ENCODE measurements around the gene SLC37A2. TPM values are rescaled to one million over a fixed set of nuclear protein-coding genes. Genes with fewer than 3 reads are reported as not detected.

SLC37A2 gene
- total RNA-seq, 1 experiment from 2014 or later, result 5.1 TPM

DNA sequence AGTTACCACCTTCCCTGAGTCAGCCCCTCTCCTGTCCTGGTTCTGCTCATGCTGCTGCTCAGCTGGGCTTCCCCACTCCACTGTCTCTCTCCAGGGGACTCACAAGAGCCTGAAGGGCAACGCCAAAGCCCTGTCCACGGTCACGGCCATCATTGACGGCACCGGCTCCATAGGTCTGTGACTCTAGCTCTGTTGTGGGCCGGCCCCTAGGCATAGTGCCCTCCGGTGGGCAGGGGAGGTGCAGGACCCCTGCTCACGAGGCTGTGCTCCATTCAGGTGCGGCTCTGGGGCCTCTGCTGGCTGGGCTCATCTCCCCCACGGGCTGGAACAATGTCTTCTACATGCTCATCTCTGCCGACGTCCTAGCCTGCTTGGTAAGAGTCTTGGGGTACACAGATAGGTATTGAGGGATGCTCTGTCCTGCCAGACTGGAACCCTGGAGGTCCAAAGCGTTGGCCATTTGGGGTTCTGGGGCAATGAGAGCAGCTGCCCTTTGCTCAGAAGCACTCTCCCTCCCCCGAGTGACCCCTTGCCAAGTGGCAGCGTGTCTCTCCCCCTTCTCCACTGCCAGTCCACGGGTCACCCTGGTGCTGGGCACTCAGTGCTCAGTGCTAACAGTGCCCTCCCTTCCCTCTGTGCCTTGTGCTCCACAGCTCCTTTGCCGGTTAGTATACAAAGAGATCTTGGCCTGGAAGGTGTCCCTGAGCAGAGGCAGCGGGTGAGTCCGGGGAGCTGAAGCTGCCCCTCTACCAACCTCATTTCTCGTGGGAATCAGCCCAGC lies 22.4 kb downstream of the SLC37A2 start (continued):
- TF ChIP-seq, protein P1, sequence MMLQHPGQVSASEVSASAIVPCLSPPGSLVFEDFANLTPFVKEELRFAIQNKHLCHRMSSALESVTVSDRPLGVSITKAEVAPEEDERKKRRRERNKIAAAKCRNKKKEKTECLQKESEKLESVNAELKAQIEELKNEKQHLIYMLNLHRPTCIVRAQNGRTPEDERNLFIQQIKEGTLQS (IDR thresholded peaks at IDR 0.05), result no peak
- TF ChIP-seq SRF (IDR thresholded peaks at IDR 0.05; ENCODE audit: low read depth) (no peak), FOSL1 (IDR thresholded peaks at IDR 0.05; ENCODE audit: low read depth) (no peak), CEBPB (IDR thresholded peaks at IDR 0.05; ENCODE audit: low read depth) (no peak), CBX3 (IDR thresholded peaks at IDR 0.05; ENCODE audit: low read depth) (no peak), EZH2phosphoT487 (IDR thresholded peaks at IDR 0.05; ENCODE audit: borderline replicate concordance) (no peak), SIN3A (IDR thresholded peaks at IDR 0.05; ENCODE audit: low read depth) (no peak), ZNF274 (IDR thresholded peaks at IDR 0.05; ENCODE audit: low read depth, low read length) (no peak)

- no peaks in the 10 kb centered on the region for H3K36me3 ChIP-seq (ENCODE audit: control insufficient read depth in 1 of 2, insufficient read depth in 2 of 2, low read length in 2 of 2)
- no peak overlapping the region for H3K27ac ChIP-seq (ENCODE audit: low read depth, low read length)
- no peak for TF ChIP-seq TCF7L2 (IDR thresholded peaks at IDR 0.05; ENCODE audit: borderline replicate concordance, extremely low read depth, insufficient read depth, insufficient read length)
- no peak for TF ChIP-seq CTCF (IDR thresholded peaks at IDR 0.05 in 2 of 3, conservative IDR thresholded peaks at IDR 0.05 in 1 of 3; ENCODE audit: borderline replicate concordance in 1 of 3, insufficient read depth in 1 of 3, low read depth in 2 of 3, low read length in 2 of 3)
- TF ChIP-seq CEBPB (IDR thresholded peaks at IDR 0.05; ENCODE audit: low read depth), result no peak
- no peak for TF ChIP-seq ELF1 (IDR thresholded peaks at IDR 0.05; ENCODE audit: borderline replicate concordance, low read depth)
- no peak for TF ChIP-seq SIN3A (IDR thresholded peaks at IDR 0.05; ENCODE audit: low read depth)
- TF ChIP-seq ZFX (IDR thresholded peaks at IDR 0.05), result no peak
- TF ChIP-seq EZH2phosphoT487 (IDR thresholded peaks at IDR 0.05; ENCODE audit: borderline replicate concordance), result no peak
- no peak for TF ChIP-seq POLR2AphosphoS5 (IDR thresholded peaks at IDR 0.05; ENCODE audit: low read depth, low read length)
- no peak for TF ChIP-seq JUND (IDR thresholded peaks at IDR 0.05)
- TF ChIP-seq, protein P2, sequence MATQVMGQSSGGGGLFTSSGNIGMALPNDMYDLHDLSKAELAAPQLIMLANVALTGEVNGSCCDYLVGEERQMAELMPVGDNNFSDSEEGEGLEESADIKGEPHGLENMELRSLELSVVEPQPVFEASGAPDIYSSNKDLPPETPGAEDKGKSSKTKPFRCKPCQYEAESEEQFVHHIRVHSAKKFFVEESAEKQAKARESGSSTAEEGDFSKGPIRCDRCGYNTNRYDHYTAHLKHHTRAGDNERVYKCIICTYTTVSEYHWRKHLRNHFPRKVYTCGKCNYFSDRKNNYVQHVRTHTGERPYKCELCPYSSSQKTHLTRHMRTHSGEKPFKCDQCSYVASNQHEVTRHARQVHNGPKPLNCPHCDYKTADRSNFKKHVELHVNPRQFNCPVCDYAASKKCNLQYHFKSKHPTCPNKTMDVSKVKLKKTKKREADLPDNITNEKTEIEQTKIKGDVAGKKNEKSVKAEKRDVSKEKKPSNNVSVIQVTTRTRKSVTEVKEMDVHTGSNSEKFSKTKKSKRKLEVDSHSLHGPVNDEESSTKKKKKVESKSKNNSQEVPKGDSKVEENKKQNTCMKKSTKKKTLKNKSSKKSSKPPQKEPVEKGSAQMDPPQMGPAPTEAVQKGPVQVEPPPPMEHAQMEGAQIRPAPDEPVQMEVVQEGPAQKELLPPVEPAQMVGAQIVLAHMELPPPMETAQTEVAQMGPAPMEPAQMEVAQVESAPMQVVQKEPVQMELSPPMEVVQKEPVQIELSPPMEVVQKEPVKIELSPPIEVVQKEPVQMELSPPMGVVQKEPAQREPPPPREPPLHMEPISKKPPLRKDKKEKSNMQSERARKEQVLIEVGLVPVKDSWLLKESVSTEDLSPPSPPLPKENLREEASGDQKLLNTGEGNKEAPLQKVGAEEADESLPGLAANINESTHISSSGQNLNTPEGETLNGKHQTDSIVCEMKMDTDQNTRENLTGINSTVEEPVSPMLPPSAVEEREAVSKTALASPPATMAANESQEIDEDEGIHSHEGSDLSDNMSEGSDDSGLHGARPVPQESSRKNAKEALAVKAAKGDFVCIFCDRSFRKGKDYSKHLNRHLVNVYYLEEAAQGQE (IDR thresholded peaks at IDR 0.05; ENCODE audit: low read depth), result no peak
- TF ChIP-seq, protein P1 (IDR thresholded peaks at IDR 0.05), result no peak
- no peak for TF ChIP-seq EGR1 (IDR thresholded peaks at IDR 0.05; ENCODE audit: low read depth)
- no peak for TF ChIP-seq ZNF274 (IDR thresholded peaks at IDR 0.05; ENCODE audit: low read depth, low read length)
- no peaks in the 10 kb centered on the region for H3K9me3 ChIP-seq (ENCODE audit: control insufficient read depth in 1 of 2, insufficient read depth in 1 of 2, low read depth in 1 of 2, low read length in 2 of 2)
- H3K9ac ChIP-seq (ENCODE audit: low read length), result no peak overlapping the region
- no peak overlapping the region for H2AFZ ChIP-seq (ENCODE audit: low read depth, low read length, poor library complexity, severe bottlenecking)
- ATAC-seq (no peak), DNase-seq (ENCODE audit: low read depth, low spot score) (no peak)
- H3K4me3 ChIP-seq (replicated peaks in 1 of 2; ENCODE audit: low read depth in 1 of 2, low read length in 2 of 2), result no peak overlapping the region
- H3K4me2 ChIP-seq (ENCODE audit: low read length), result peak overlapping the region; percentile 45; the same call in 1 of the 2 replicates
- no TSS peak for BruUV-seq (replicated peaks)
- intact Hi-C loops (cut with micrococcal nuclease), result no loop called here
- H3K27me3 ChIP-seq (ENCODE audit: insufficient read depth, low read length), result no peaks in the 10 kb centered on the region
- H3K79me2 ChIP-seq (ENCODE audit: insufficient read depth, low read length), result no peaks in the 10 kb centered on the region
- POLR2A ChIA-PET, result no interaction called here
- no peaks in the 10 kb centered on the region for H4K20me1 ChIP-seq (ENCODE audit: insufficient read depth)
- no peaks in the 10 kb centered on the region for H3K9me2 ChIP-seq (ENCODE audit: insufficient read depth)
- H3K4me1 ChIP-seq (ENCODE audit: control insufficient read depth in 1 of 2, insufficient read depth in 2 of 2, low read length in 2 of 2), result peaks cover 17 to 56% of the 10 kb centered on the region in 2 experiments; a peak in 3 of 4 replicates
- RAD21 ChIA-PET (ENCODE audit: low non-redundant PET in 1 of 2, low total read pairs in 2 of 2, uncharacterized antibody in 2 of 2, unreplicated experiment in 2 of 2), result no interaction called here
- CTCF ChIA-PET, result interaction anchor here (1.0 kb wide), 1 partner anchor 346 kb away, joined by 3 read pairs; no protein-coding TSS in a partner anchor
These were observed 23.7 kb downstream of the SLC37A2 start for GRCh38 chr11:125086633-125087296.

Data from HCT116 (cell line).